GM12864 (cell line): ENCODE results near the gene BRPF1.

ENCODE experiments used
- DNase-seq: peaks from one replicate; pipeline ENCODE4 v3.0.0-alpha.2; 2011; ENCODE audit warnings: low read depth
- H3K4me3 ChIP-seq: 2 replicates; pipeline ENCODE4 v1.5.1; 2011; ENCODE audit warnings: mild to moderate bottlenecking, low read depth, low read length, control low read depth
- CTCF ChIP-seq: IDR thresholded peaks from 2 replicates; pipeline ENCODE4 v1.5.1; 2011; ENCODE audit warnings: low read depth, mild to moderate bottlenecking, moderate library complexity, low read length, control low read depth, inconsistent platforms; ENCODE audit errors: missing control alignments

Gene BRPF1

GRCh38 chr3:9780910-9781309 is 49.4 kb downstream of the BRPF1 start:
- DNase-seq: no peak
- TF ChIP-seq CTCF: no peak
- H3K4me3 ChIP-seq: no peak overlapping the region

- TF ChIP-seq CTCF: no peak
- DNase-seq: no peak
- H3K4me3 ChIP-seq: no peak overlapping the region
Observed at GRCh38 chr3:9781551-9781950, 50.0 kb downstream of the BRPF1 start.

GRCh38 chr3:9781978-9782603 is 50.6 kb downstream of the BRPF1 start:
- no peak for TF ChIP-seq CTCF
- DNase-seq: no peak
- H3K4me3 ChIP-seq: no peak overlapping the region

GRCh38 chr3:9782770-9783169 is 51.2 kb downstream of the BRPF1 start:
- no peak overlapping the region for H3K4me3 ChIP-seq
- peak; percentile 26 for TF ChIP-seq CTCF
- no peak for DNase-seq

GRCh38 chr3:9783954-9784353 is 52.4 kb downstream of the BRPF1 start:
- no peak for TF ChIP-seq CTCF
- no peak for DNase-seq
- H3K4me3 ChIP-seq: no peak overlapping the region

GRCh38 chr3:9784965-9785364 is 53.4 kb downstream of the BRPF1 start:
- TF ChIP-seq CTCF: no peak
- no peak overlapping the region for H3K4me3 ChIP-seq

GRCh38 chr3:9785602-9786001 is 54.1 kb downstream of the BRPF1 start:
- H3K4me3 ChIP-seq: no peak overlapping the region
- DNase-seq: no peak
- no peak for TF ChIP-seq CTCF

More at GRCh38 chr3:9784965-9785364, 53.4 kb downstream of the BRPF1 start:
- DNase-seq: no peak
